ENCODE results near the gene FOCAD.

The FOCAD gene, protein sequence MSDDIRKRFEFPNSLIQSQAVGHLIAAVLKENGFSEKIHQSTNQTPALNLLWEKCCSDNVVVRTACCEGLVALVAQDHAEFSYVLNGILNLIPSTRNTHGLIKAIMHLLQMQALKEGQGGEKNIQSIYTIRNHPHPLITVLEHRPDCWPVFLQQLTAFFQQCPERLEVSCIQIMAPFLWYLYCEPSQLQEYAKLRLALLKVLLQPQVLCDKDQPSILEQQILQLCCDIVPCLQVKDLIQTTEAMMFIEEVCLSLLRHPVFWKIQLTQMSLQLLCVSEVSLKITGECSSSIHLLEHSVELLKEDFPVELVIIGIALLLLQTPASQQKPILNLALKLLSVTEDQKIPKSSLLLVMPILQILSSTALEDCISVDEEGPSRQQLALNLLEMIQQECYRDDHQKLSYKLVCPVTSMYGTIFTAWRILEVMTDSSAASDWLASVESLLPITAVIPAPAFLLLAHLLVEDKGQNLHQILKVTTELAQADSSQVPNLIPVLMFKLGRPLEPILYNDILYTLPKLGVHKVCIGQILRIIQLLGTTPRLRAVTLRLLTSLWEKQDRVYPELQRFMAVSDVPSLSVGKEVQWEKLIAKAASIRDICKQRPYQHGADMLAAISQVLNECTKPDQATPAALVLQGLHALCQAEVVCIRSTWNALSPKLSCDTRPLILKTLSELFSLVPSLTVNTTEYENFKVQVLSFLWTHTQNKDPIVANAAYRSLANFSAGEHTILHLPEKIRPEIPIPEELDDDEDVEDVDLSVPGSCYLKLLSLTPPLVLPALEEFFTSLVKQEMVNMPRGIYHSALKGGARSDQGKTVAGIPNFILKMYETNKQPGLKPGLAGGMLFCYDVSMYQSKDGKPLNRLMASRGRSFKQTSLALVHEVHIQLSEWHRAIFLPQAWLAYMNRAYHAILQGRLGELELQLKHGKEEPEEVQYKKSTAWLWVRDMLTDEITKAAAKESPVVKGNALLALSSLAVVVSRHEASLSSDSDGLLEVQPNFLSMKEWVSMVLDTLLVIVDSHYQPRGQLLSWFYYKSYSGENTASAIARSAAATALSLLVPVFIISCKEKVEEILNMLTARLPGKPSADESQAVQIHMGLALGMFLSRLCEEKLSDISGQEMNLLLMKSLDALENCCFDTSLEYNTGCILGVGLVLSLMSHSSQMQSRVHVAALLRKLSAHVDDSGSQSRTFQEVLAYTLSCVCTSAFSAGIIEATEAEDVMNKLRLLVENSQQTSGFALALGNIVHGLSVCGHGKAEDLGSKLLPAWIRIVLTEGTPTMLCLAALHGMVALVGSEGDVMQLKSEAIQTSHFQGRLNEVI (N-terminal part only)

GRCh38 chr9:20684035-20684874 is at the start of gene FOCAD:
TSS of gene FOCAD (plus strand) at chr9:20684259. CDS start at chr9:20715354, 31,095 bp downstream.
- DNase-seq (ENCODE audit: low read depth in 2 of 2, low spot score in 1 of 2): peak; percentile 84 to 93

GRCh38 chr9:20634895-20635294 is 49.2 kb upstream of the FOCAD start:
- no peak for DNase-seq (ENCODE audit: low read depth in 2 of 2, low spot score in 1 of 2)

DNA sequence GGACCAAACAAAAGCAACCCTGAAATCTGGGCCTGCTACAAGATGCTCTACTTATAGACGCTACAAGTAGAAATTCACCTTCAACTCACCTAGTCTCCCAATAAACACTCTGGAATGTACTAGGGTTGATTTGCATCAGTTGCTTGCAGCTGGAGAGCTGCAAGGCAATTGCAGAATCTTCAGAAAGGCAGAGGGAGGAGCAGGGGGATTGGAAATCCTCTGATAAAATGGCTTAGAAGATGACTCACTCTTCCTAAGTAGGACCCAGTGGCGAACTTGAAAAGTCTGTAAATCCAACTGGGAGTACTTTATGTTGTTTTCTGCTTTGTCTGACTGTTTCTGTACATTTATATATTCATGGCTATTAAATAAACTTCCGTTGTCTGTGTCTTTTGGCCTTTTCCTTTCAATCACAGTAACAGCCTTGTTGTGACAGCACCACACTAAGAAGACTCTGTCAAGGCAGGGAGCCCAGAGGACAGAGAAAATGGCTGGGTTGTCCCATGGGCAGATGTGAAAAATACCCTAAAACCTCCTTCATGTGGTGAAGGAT is 47.1 kb upstream of the FOCAD start:
- DNase-seq (ENCODE audit: low read depth in 2 of 2, low spot score in 1 of 2): no peak

GRCh38 chr9:20640331-20641187 is 43.5 kb upstream of the FOCAD start:
- peak in 1 of 2 donors; percentile 43 for DNase-seq (ENCODE audit: low read depth in 2 of 2, low spot score in 1 of 2)

DNA sequence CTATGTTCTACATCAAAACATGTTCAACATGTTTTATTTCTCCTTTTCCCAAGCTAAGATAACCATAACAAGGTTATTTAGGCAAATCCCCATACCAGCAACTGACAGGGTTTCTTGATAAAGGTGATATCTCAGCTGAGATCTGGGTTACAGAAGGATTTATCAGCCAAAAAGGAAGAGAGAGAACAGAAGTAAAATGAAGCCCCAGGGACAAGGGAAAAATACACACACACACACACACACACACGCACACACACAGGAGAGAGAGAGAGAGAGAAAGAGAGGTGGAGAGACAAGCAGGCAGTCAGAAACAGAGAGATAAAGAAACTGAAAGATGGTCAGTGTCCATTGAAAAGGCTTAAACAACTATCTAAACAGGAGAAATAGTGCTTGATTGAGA is 42.0 kb upstream of the FOCAD start:
- DNase-seq (ENCODE audit: low read depth in 2 of 2, low spot score in 1 of 2): no peak

- DNase-seq (ENCODE audit: low read depth in 2 of 2, low spot score in 1 of 2): no peak
Observed at GRCh38 chr9:20643660-20644059, 40.4 kb upstream of the FOCAD start.

GRCh38 chr9:20646656-20647055 is 37.4 kb upstream of the FOCAD start:
- no peak for DNase-seq (ENCODE audit: low read depth in 2 of 2, low spot score in 1 of 2)

- DNase-seq (ENCODE audit: low read depth in 2 of 2, low spot score in 1 of 2): no peak
Observed at GRCh38 chr9:20649381-20649780, 34.7 kb upstream of the FOCAD start.

- no peak for DNase-seq (ENCODE audit: low read depth in 2 of 2, low spot score in 1 of 2)
Observed at GRCh38 chr9:20650313-20650712, 33.7 kb upstream of the FOCAD start.

DNA sequence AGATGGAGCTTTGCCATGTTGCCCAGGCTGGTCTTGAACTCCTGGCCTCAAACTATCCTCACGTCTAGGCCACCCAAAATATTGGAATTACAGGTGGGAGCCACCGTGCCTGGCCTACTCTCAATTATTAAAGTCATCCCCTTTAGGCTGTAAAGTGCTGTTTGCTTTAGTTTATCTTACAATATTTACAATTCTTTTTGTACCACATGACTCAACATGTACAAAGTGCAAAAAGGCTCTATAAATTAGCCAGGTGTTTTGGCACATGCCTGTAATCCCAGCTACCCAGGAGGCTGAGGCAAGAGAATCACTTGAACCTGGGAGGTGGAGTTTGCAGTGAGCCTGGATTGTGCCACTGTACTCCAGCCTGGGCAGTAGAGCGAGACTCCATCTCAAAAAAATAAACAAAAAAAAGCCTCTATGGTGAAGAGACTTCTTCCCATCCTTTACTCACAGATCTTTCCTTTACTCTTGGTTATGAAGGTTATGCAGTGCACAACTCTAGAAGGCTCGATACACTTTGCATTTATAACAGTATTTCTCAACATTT is 33.2 kb upstream of the FOCAD start:
- no peak for DNase-seq (ENCODE audit: low read depth in 2 of 2, low spot score in 1 of 2)

DNA sequence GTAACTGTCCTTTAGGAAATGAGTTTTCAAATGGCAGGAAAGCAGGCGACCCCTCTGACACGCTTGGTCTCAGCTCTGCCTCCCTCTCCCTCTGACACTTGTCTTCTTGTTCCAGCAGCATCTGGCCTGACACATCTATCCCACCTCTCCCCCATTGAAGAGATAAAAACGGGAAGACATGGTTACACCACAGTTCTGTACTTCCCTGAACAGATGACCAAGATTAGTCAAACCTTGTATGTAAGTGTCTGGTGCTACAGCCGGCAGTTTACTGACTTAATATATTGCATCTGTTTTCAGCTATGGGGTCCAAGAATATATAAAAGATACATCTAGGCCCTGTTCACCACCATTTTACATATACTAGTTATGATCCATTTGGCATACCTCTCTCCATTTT is 32.1 kb upstream of the FOCAD start:
- no peak for DNase-seq (ENCODE audit: low read depth in 2 of 2, low spot score in 1 of 2)

GRCh38 chr9:20658246-20658667 is 25.8 kb upstream of the FOCAD start:
- DNase-seq (ENCODE audit: low read depth in 2 of 2, low spot score in 1 of 2): peak in 1 of 2 donors; percentile 3

DNA sequence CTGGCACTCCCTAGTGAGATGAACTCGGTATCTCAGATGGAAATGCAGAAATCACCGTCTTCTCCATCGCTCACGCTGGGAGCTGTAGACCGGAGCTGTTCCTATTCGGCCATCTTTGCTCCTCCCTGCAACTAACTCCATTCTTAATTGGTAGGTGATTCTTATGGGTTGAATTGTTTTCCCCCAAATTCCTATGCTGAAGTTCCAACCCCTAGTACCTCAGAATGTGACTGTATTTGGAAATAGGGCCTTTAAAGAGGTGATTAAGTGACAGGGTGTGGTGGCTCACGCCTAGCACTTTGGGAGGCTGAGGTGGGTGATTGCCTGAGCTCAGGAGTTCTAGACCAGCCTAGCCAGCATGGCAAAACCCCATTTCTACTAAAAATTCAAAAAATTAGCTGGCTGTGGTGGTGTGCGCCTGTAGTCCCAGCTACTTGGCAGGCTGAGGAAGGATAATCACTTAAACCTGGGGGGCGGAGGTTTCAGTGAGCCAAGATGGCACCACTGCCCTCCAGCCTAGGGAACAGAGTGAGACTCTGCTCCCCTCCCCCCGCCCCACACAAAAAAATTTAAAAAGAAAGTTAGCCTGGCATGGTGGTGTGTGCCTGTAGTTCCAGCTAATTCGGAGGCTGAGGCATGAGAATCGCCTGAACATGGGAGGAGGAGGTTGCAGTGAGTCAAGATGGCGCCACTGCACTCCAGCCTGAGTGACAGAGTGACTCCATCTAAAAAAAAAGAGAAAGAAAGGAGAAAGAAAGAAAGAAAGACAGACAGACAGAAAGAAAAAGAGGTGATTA is 25.2 kb upstream of the FOCAD start:
- no peak for DNase-seq (ENCODE audit: low read depth in 2 of 2, low spot score in 1 of 2)

DNA sequence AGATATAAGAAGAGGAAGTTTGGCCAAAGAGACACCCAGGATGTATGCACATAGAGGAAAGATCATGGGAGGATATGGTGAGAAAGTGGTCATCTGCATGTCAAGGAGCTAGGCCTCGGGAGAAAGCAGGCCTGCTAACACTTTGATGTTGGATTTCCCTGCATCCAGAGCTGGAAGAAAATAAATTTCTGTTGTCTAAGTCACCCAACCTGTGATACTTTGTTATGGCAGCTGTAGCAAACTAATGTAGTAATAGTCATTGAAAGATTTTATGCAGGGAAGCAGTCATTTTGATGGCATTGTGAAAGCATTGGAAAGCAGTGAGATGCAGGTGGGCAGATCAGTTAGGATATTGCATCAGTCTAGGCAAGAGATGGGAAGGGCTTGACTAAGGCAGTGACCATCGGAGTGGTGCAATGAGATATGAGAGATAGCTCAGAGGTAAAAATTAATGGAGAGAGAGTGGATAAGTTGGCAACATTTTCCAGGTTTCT is 24.5 kb upstream of the FOCAD start:
- DNase-seq (ENCODE audit: low read depth in 2 of 2, low spot score in 1 of 2): no peak

DNA sequence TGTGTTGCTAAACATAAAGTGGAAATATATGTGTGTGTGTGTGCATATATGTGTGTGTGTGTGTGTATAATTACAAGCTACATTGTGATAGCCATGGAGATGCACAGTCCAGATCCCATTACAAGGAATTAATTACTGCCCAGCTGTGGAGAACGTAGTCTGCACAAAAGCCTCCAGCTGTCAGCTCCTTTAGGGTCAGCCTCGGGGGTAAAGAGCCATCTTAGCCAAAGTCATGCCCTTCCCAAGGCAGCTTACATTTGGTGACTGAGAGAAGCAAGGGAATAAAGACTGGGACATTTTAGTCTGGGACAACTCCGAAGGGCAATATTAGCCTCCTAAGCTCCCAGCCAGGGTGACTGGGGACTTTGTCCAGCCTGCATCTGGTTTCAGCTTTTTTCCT is 21.9 kb upstream of the FOCAD start:
- no peak for DNase-seq (ENCODE audit: low read depth in 2 of 2, low spot score in 1 of 2)

DNA sequence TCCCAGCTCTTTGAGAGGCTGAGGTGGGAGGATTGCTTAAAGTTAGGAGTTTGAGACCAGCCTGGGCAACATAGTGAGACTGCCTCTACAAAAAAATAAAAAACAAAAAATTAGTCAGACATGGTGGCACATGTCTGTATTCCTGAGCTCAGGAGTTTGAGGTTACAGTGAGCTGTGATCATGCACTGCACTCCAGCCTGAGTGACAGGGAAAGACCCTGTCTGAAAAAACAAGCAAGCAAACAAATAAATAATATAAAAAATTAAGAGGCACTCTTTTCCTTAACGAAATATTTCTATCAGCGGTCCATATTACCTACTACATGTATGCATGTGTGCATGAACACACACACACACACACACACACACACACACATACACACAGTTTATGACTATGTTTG is 20.9 kb upstream of the FOCAD start:
- DNase-seq (ENCODE audit: low read depth in 2 of 2, low spot score in 1 of 2): no peak

GRCh38 chr9:20664501-20664900 is 19.6 kb upstream of the FOCAD start:
- no peak for DNase-seq (ENCODE audit: low read depth in 2 of 2, low spot score in 1 of 2)

DNA sequence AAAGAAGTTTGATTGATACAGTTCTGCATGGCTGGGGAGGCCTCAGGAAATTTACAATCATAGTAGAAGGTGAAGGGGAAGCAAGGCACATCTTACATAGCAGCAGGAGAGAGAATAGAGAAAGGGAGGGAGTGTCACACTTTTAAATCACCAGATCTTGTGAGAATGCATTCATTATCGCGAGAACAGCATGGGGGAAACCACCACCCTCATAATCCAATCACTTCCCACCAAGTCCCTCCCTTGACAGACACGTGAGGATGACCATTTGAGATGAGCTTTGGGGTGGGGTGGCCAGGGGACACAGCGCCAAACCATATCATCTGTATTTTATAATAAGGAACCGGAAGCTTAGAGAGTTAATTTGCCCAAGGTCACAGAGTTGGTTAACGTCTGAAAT is 13.7 kb upstream of the FOCAD start:
- no peak for DNase-seq (ENCODE audit: low read depth in 2 of 2, low spot score in 1 of 2)

Measured in stimulated activated CD8-positive, alpha-beta memory T cell treated with anti-CD3 and anti-CD28 coated beads, Interleukin-4, amount 100 ng/mL, for 4 hours (primary cell).